Heart left ventricle (tissue), 13 donors: ENCODE data around the gene UQCRC1.

Experiments
- CTCF ChIP-seq, 12 donors: fragments of 200-600 bp; sonication (generic) in 4 of 12; IDR thresholded peaks; one replicate each; pipeline versions ENCODE4 v1.5.0 to v1.8.0; 2018 to 2022; ENCODE audit warnings: antibody characterized with exemption in 12 of 12, mild to moderate bottlenecking in 5 of 12
- POLR2A ChIP-seq, 2 donors: fragments of 450-650 bp; IDR thresholded peaks; one replicate each; pipeline ENCODE4 v1.6.1; 2017; ENCODE audit warnings: antibody characterized with exemption in 2 of 2, mild to moderate bottlenecking in 2 of 2, moderate library complexity in 2 of 2
- donor health status: ischemic (EF 13 %, LVEDD 7.1; RV severe dilation, severe dysfunction).
- donor health status: DM: no; HTN: yes; CAD: no.
- donor health status: DM: no; HTN: no; CAD: no.
- donor health status: ischemic (EF 25% LVEDD 6.9; RV normal size, moderate dysfunction).
- donor health status: ischemic (EF 25% LVEDD 5.7; RV mildly dilated, moderate dysfunction).
- donor health status: ischemic (EF 35%, LVEDD 5.7; RV mildly dilated, moderate dysfunction).
- donor health status: nonischemic (EF 11% LVEDD 7.7; RV severe dilation, severe dysfunction).
- donor health status: DM: yes; HTN: yes; CAD: no.
- donor health status: PGD.
- donor health status: ischemic (EF 29% LVEDD 5.4; RV normal size, mild dysfunction).
- donor health status: nonischemic (EF 23%, LVEDD 6.1; RV moderate dilation, normal function).

DNA sequence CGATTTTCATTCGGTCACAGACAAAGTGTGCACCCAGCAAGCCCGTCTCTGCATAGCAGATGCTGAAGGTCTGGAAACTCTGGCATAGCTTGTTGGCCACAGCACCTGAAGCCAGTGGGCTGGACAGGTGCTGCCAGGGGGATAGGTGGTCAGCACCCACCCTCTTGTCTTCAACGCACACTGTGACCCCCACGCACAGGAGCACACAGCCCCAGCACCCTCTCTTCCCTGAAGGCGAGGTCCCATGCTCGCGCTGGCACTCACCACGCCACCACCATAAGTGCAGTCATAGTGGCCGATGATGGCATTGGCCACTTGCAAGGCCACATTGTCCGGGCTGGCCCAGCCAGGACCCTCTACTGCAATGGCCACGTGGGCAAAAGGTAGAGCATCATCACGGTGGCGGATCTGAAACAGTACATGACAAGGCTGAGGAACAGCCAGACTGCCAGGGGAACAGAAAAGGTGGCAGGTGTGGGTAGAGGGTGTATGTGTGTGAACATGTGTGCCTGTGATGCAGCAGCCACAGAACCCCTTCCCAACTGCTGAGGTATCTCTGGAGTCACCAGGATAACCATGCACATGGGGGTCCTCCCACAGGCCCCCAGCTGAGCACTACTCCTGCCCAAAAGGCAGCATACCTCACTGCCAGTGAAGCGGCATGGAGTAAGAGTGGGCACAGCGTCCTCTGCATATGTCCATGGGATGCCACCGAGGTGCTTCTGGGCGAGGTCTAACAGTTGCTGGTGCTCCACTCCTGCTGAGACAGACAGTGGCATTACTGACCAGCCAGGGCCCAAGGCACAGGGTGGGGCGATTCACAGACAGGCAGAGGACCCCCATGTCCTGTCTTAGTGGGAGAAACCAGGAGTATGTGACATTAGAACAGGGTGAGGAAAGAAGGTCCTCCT lies 8.5 kb downstream of the UQCRC1 start:
- TF ChIP-seq CTCF (IDR thresholded peaks at IDR 0.05) (no peak), POLR2A (IDR thresholded peaks at IDR 0.05) (no peak)
